Pancreas (tissue), 10 donors: Measurements from ENCODE around the gene PPARD. TPM values are rescaled to one million over a fixed set of nuclear protein-coding genes. Genes with fewer than 3 reads are reported as not detected.

Experiments
- ATAC-seq, 4 donors: fragments of 200-7000 bp; cut with Tn5 transposase; one replicate each; pipeline versions ENCODE4 v1.8.0 to v1.9.1; 2020; ENCODE audit warnings: mild to moderate bottlenecking in 4 of 4, moderate library complexity in 4 of 4
- DNase-seq, 6 donors: peaks; one replicate each; pipeline ENCODE4 v3.0.0-alpha.2; 2020
- FAIRE-seq: peaks from 2 replicates; lab custom pipeline; 2012; peaks lifted over from hg19 to GRCh38; lab: Jason Lieb, UNC
- H3K27ac ChIP-seq, 4 donors: fragments of 200-600 bp; sonication (generic); 1 replicate in 3 of 4; 2 replicates in 1 of 4; pipeline versions ENCODE4 v1.5.0 to v1.8.0; 2020
- H3K27me3 ChIP-seq, 4 donors: fragments of 200-600 bp; one replicate each; pipeline ENCODE4 v1.8.0; 2021
- H3K36me3 ChIP-seq, 3 donors: fragments of 200-600 bp; sonication (generic) in 1 of 3; one replicate each; pipeline versions ENCODE4 v1.5.0 to v1.8.0; 2020 to 2021
- H3K4me1 ChIP-seq, 3 donors: fragments of 200-600 bp; one replicate each; pipeline ENCODE4 v1.8.0; 2021
- H3K4me3 ChIP-seq, 4 donors: fragments of 200-600 bp; sonication (generic) in 2 of 4; one replicate each; pipeline versions ENCODE4 v1.5.0 to v1.8.0; 2020 to 2021
- H3K9me3 ChIP-seq, 4 donors: fragments of 200-600 bp; one replicate each; pipeline ENCODE4 v1.8.0; 2021
- WGBS, 2 donors: extraction: QIAGEN DNeasy Blood & Tissue Kit; methylation state at CpG; one replicate each; pipeline ENCODE4 v1.1.7; 2013; 5-methylcytosine and 5-hydroxymethylcytosine counted together
- intact Hi-C, 3 donors: fragments of 100-400 bp; cut with DNase I; formaldehyde crosslinking; loops; one replicate each; pipeline versions ENCODE4 v1.11.1 to v1.14.2; 2022
- polyA plus RNA-seq, 2 donors: library from polyadenylated mRNA; stranded (reverse); fragments of 200-250 nt; gene quantifications; one replicate each; pipeline ENCODE4 v1.2.3, GENCODE V29; 2013
- total RNA-seq, 6 donors: library from RNA; stranded (reverse); fragmentation: NEBNext Ultra II Directional in 4 of 6; extraction: Animal tissue kit (Norgen Biotek cat#: 25700) in 4 of 6; gene quantifications; one replicate each; pipeline versions ENCODE4 v1.2.1 to v1.2.4, GENCODE V29; 2021 to 2023
- TF ChIP-seq, protein P1 (sequence below), 4 donors: fragments of 200-600 bp; sonication (generic) in 3 of 4; IDR thresholded peaks; one replicate each; pipeline versions ENCODE4 v1.5.0 to v1.8.0; 2021; ENCODE audit warnings: antibody characterized with exemption in 4 of 4
- donor health status: healthy with polysubstance abuse.
- donor health status: DM: no; HTN: no; CAD: no; lungs with moderate emphysema.
- donor health status: DM: no; HTN: no; CAD: no.
- donor health status: control.
- donor health status: control.
- donor health status: Bipolar disorder and iron deficiency.
- donor health status: DM: yes; HTN: yes; CAD: no.
- donor health status: DM: no; HTN: no; CAD: no.
- donor health status: DM: no; HTN: no; CAD: no.
- donor health status: DM: yes; HTN: yes; CAD: no.

PPARD gene
- total and polyA plus RNA-seq, 8 donors = 4.4 to 14.1 (median 8.2) TPM

- H3K27me3 ChIP-seq = no peaks in the 10 kb centered on the region
- H3K9me3 ChIP-seq = no peaks in the 10 kb centered on the region
- ATAC-seq (no peak), DNase-seq (no peak), FAIRE-seq (no peak)
- no peaks in the 10 kb centered on the region for H3K36me3 ChIP-seq
- intact Hi-C loops = no loop called here
- no peak overlapping the region for H3K27ac ChIP-seq
- H3K4me1 ChIP-seq = peaks cover 0 to 11% (median 0%) of the 10 kb centered on the region in 3 donors
- TF ChIP-seq, protein P1, sequence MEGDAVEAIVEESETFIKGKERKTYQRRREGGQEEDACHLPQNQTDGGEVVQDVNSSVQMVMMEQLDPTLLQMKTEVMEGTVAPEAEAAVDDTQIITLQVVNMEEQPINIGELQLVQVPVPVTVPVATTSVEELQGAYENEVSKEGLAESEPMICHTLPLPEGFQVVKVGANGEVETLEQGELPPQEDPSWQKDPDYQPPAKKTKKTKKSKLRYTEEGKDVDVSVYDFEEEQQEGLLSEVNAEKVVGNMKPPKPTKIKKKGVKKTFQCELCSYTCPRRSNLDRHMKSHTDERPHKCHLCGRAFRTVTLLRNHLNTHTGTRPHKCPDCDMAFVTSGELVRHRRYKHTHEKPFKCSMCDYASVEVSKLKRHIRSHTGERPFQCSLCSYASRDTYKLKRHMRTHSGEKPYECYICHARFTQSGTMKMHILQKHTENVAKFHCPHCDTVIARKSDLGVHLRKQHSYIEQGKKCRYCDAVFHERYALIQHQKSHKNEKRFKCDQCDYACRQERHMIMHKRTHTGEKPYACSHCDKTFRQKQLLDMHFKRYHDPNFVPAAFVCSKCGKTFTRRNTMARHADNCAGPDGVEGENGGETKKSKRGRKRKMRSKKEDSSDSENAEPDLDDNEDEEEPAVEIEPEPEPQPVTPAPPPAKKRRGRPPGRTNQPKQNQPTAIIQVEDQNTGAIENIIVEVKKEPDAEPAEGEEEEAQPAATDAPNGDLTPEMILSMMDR (IDR thresholded peaks at IDR 0.05) = no peak
- H3K4me3 ChIP-seq = no peak overlapping the region
- WGBS, 2 donors = 89 to 90% methylated on average over 9 of the region's 9 CpGs
These were observed 112.2 kb downstream of the PPARD start for GRCh38 chr6:35454391-35455110.

DNA sequence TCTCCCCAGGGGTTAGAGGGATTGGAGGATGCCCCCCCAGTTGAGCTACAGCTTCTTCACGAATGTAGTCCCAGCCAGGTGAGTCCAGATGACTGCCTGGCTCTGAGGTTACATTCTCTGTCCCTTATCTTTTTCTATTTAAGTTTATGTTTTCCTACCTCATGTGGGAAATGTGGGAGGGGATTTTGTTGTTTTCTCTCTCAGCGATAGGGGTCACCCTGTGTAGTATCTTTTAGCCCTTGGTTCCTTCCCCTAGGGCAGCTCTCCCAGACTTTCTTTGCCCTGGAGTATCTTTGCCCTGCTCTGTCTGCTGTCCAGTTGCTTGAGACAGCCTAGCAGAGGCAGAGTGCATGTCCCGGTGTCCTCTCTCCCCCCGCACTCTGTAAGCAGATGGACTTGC, 115.5 kb downstream of the PPARD start:
- Histone ChIP-seq H3K27ac (no peak overlapping the region), H3K36me3 (no peaks in the 10 kb centered on the region), H3K9me3 (no peaks in the 10 kb centered on the region), H3K4me3 (no peak overlapping the region), H3K27me3 (no peaks in the 10 kb centered on the region), H3K4me1 (peaks cover 0 to 4% (median 0%) of the 10 kb centered on the region in 3 donors)
- FAIRE-seq (no peak), ATAC-seq (no peak), DNase-seq (peak in 1 of 6 donors; percentile 6)
- intact Hi-C loops = no loop called here
- WGBS, 2 donors = 45 to 50% methylated on average over 4 of the region's 4 CpGs
- TF ChIP-seq, protein P1 (IDR thresholded peaks at IDR 0.05) = no peak

GRCh38 chr6:35461270-35461669, 118.9 kb downstream of the PPARD start:
- no peaks in the 10 kb centered on the region for H3K4me1 ChIP-seq
- no peak overlapping the region for H3K27ac ChIP-seq
- TF ChIP-seq, protein P1 (IDR thresholded peaks at IDR 0.05) = no peak
- H3K4me3 ChIP-seq = no peak overlapping the region
- DNase-seq (no peak), ATAC-seq (no peak), FAIRE-seq (no peak)
- 93 to 97% methylated on average over 3 of the region's 3 CpGs for WGBS, 2 donors
- no peaks in the 10 kb centered on the region for H3K9me3 ChIP-seq
- intact Hi-C loops = no loop called here
- H3K27me3 ChIP-seq = no peaks in the 10 kb centered on the region
- no peaks in the 10 kb centered on the region for H3K36me3 ChIP-seq

DNA sequence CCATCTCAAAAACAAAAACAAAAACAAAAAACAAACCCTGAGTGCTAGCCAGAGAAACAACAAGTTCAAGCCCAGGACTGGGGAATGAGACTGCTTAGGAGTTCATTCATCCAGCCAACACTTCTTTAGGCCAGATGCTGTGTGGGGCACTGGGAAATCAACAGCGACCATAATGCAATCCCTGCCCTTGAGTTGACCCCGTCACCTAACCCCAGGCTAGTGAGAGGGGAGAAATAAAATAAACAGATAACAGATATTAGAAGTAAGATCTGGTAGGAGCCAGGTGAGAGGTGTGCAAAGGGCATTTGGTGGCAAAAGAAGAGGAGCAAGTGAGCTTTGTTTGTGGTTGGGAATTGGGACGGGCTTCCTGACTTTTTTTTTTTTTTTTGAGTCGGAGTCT, 120.9 kb downstream of the PPARD start:
- TF ChIP-seq, protein P1 (IDR thresholded peaks at IDR 0.05) = no peak
- Histone ChIP-seq H3K4me1 (no peaks in the 10 kb centered on the region), H3K27me3 (no peaks in the 10 kb centered on the region), H3K9me3 (no peaks in the 10 kb centered on the region), H3K4me3 (no peak overlapping the region), H3K36me3 (no peaks in the 10 kb centered on the region), H3K27ac (no peak overlapping the region)
- WGBS, 2 donors = 82 to 86% methylated on average over 4 of the region's 4 CpGs
- ATAC-seq (no peak), FAIRE-seq (no peak), DNase-seq (no peak)
- intact Hi-C loops = no loop called here

DNA sequence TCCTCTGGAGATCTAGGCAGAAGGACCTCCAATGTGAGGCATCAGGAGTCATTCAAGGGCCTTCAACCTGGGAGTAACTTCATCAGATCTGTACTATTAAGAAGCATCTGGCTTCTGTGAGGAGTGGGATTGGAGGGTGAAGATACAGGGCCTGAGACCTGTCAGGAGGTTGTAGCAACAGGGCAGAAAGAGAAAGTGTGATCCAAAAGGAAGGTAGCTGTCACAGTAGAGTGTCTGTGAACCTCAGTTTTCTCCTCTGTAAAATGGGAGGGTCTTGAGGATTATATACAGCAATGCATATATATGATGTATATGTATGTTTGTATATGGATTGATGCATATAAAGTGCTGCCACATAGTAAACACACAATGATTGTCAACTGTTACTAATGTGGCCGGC, 123.3 kb downstream of the PPARD start:
- no peaks in the 10 kb centered on the region for H3K27me3 ChIP-seq
- TF ChIP-seq, protein P1 (IDR thresholded peaks at IDR 0.05) = no peak
- no peaks in the 10 kb centered on the region for H3K9me3 ChIP-seq
- intact Hi-C loops = no loop called here
- H3K36me3 ChIP-seq = peaks cover 0 to 8% (median 0%) of the 10 kb centered on the region in 3 donors
- H3K4me1 ChIP-seq = peaks cover 0 to 9% (median 0%) of the 10 kb centered on the region in 3 donors
- WGBS, 2 donors = 90 to 100% methylated on average over 1 of the region's 1 CpG
- DNase-seq (no peak), ATAC-seq (no peak), FAIRE-seq (no peak)
- H3K4me3 ChIP-seq = no peak overlapping the region
- H3K27ac ChIP-seq = no peak overlapping the region
